Thyroid gland (tissue), 4 donors: ENCODE results near the gene ZNF235. TPM values are rescaled to one million over a fixed set of nuclear protein-coding genes. Genes with fewer than 3 reads are reported as not detected.

ENCODE experiments used
- DNase-seq, 2 donors: peaks; one replicate each; pipeline ENCODE4 v3.0.0-alpha.2; 2019
- H3K27ac ChIP-seq, 3 donors: fragments of 200-600 bp; sonication (generic); 1 replicate in 2 of 3; 2 replicates in 1 of 3; pipeline ENCODE4 v1.5.1; 2016 to 2019; ENCODE audit warnings: mild to moderate bottlenecking in 1 of 3, moderate library complexity in 1 of 3
- H3K27me3 ChIP-seq: fragments of 200-600 bp; sonication (generic); one replicate; pipeline ENCODE4 v1.5.1; 2019
- H3K36me3 ChIP-seq, 2 donors: fragments of 200-600 bp; sonication (generic); one replicate each; pipeline ENCODE4 v1.5.1; 2016 to 2019
- H3K4me1 ChIP-seq, 2 donors: fragments of 200-600 bp; sonication (generic); one replicate each; pipeline ENCODE4 v1.5.1; 2017 to 2019
- H3K4me3 ChIP-seq, 3 donors: fragments of 200-600 bp; sonication (generic); replicated peaks in 1 of 3; 1 replicate in 2 of 3; 2 replicates in 1 of 3; pipeline ENCODE4 v1.5.1; 2016; ENCODE audit warnings: mild to moderate bottlenecking in 1 of 3
- H3K9me3 ChIP-seq: fragments of 200-600 bp; sonication (generic); one replicate; pipeline ENCODE4 v1.5.1; 2017
- POLR2A ChIP-seq, 2 donors: fragments of 450-650 bp; IDR thresholded peaks; one replicate each; pipeline ENCODE4 v1.6.1; 2017; ENCODE audit warnings: antibody characterized with exemption in 2 of 2, mild to moderate bottlenecking in 2 of 2, moderate library complexity in 1 of 2
- WGBS, 2 donors: methylation state at CpG; one replicate each; pipeline ENCODE4 v1.1.5; 2017; 5-methylcytosine and 5-hydroxymethylcytosine counted together
- intact Hi-C: fragments of 100-400 bp; cut with DNase I; formaldehyde crosslinking; loops from one replicate; pipeline ENCODE4 v1.15.1; 2023
- total RNA-seq, 4 donors: library from RNA; depleted of rRNA; stranded (reverse); fragments of >200 nt; gene quantifications; one replicate each; pipeline ENCODE4 v1.2.3, GENCODE V29; 2016
- TF ChIP-seq, protein P1 (sequence below), 6 experiments: fragments of 200-600 bp in 3 of 6; fragments of 450-650 bp in 3 of 6; sonication (generic) in 3 of 6; IDR thresholded peaks; one replicate each; pipeline ENCODE4 v1.5.1; 2016 to 2019; ENCODE audit warnings: antibody characterized with exemption in 6 of 6, mild to moderate bottlenecking in 2 of 6, inconsistent platforms in 1 of 6, moderate library complexity in 1 of 6

Gene ZNF235
- total RNA-seq, 4 donors from 2014 or later: 7.3 to 17.7 (median 12.8) TPM

DNA sequence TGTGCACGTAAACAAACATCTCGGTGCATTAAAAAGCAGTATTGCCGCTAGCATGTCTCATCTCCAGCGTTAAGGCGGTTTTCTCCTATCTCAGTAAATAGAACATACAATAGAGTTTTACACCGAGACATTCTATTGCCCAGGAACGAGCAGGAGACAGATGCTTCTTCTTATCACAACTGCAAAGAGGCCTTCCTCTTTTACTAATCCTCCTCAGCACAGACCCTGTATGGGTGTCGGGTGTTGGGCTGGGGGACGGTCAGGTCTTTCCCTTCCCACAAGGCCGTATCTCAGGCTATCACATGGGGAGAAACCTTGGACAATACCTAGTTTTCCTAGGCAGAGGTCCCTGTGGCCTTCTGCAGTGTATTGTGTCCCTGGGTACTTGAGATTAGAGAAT is 23.9 kb downstream of the ZNF235 start:
- DNase-seq: no peak
- Histone ChIP-seq H3K4me1 (no peaks in the 10 kb centered on the region), H3K4me3 (no peak overlapping the region), H3K27ac (no peak overlapping the region), H3K9me3 (no peaks in the 10 kb centered on the region), H3K27me3 (no peaks in the 10 kb centered on the region), H3K36me3 (no peaks in the 10 kb centered on the region)
- TF ChIP-seq, protein P1, sequence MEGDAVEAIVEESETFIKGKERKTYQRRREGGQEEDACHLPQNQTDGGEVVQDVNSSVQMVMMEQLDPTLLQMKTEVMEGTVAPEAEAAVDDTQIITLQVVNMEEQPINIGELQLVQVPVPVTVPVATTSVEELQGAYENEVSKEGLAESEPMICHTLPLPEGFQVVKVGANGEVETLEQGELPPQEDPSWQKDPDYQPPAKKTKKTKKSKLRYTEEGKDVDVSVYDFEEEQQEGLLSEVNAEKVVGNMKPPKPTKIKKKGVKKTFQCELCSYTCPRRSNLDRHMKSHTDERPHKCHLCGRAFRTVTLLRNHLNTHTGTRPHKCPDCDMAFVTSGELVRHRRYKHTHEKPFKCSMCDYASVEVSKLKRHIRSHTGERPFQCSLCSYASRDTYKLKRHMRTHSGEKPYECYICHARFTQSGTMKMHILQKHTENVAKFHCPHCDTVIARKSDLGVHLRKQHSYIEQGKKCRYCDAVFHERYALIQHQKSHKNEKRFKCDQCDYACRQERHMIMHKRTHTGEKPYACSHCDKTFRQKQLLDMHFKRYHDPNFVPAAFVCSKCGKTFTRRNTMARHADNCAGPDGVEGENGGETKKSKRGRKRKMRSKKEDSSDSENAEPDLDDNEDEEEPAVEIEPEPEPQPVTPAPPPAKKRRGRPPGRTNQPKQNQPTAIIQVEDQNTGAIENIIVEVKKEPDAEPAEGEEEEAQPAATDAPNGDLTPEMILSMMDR (IDR thresholded peaks at IDR 0.05): no peak
- no peak for TF ChIP-seq POLR2A (IDR thresholded peaks at IDR 0.05)
- 86 to 91% methylated on average over 10 of the region's 10 CpGs for WGBS, 2 donors
- intact Hi-C loops: no loop called here

DNA sequence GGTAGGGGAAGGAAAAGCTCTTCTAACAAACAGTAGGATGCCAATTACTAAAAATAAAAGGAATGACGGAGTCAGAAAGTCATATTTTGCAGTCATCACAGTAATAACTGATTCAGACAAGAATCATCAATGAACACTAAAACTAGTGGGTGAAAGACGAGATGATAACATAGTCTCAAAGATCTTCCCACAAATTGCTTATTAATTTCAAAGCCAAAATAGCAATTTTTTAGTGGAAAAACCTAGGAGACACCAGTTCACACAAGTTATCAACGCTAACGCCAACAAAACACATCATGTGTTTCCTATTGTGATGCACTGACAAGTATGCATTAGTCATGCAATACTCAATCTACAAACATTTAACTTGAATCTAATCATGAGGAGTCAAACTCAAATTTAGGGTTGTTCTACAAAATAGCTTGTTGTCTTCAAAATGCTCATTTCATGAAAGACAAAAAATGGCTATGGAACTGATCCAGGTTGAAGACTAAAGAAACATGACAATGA is 26.6 kb downstream of the ZNF235 start:
- H3K36me3 ChIP-seq: no peaks in the 10 kb centered on the region
- intact Hi-C loops: no loop called here
- H3K4me3 ChIP-seq: no peak overlapping the region
- WGBS, 2 donors: 93 to 97% methylated on average over 4 of the region's 4 CpGs
- TF ChIP-seq, protein P1 (IDR thresholded peaks at IDR 0.05): no peak
- no peak for TF ChIP-seq POLR2A (IDR thresholded peaks at IDR 0.05)
- DNase-seq: no peak
- H3K4me1 ChIP-seq: no peaks in the 10 kb centered on the region
- no peak overlapping the region for H3K27ac ChIP-seq
- no peaks in the 10 kb centered on the region for H3K27me3 ChIP-seq
- H3K9me3 ChIP-seq: no peaks in the 10 kb centered on the region

DNA sequence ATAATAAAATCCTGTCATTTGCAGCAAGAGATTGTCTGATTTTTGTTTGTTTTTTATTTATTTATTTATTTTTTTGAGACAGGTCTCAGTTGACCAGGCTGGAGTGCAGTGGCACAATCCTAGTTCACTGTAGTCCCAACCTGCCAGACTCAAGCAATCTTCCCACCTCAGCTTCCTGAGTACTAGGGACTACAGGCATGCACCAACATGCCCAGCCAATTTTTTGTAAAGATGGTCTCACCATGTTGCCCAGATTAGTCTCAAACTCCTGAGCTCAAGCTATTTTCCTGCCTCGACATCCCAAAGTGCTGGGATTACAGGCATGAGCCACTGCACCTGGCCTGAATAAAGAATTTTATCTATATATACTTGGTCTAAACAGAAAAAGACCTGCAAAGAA is 27.5 kb downstream of the ZNF235 start:
- Histone ChIP-seq H3K4me3 (no peak overlapping the region), H3K36me3 (no peaks in the 10 kb centered on the region), H3K4me1 (no peaks in the 10 kb centered on the region), H3K27ac (no peak overlapping the region), H3K27me3 (no peaks in the 10 kb centered on the region), H3K9me3 (no peaks in the 10 kb centered on the region)
- intact Hi-C loops: no loop called here
- TF ChIP-seq, protein P1 (IDR thresholded peaks at IDR 0.05): no peak
- no peak for TF ChIP-seq POLR2A (IDR thresholded peaks at IDR 0.05)
- DNase-seq: no peak
- 93 to 100% methylated on average over 1 of the region's 1 CpG for WGBS, 2 donors

DNA sequence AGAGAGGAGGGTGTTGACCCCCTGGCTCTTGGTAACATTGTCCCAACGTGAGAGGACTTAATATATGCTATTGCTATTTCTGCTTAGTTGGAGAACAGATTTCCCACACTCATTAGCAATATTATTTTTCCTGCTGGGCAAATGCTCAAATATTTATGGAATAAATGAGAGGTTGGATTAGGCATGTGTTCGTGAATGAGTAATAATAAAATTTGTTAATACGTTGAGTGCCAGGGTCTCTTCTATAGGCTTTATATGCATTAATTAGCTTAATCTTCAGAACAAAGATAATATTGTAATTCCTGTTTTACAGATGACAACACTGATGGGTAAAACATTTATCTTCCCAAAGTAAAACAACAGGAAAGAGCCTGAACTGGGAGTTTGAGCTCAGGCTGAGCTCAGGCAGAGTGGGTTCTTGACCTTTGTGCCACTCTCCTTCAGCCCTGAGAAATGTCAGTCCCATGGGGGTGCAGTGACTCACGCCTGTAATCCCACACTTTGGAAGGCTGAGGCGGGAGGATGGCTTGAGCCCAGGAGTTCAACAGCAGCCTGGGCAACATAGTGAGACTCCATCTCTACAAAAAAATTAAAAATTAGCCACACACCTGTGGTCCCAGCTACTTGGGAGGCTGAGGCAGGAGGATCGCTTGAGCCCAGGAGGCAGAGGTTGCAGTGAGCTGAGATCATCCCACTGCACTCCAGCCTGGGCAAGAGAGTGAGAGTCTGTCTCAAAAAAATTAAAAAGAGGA is 44.0 kb downstream of the ZNF235 start:
- Histone ChIP-seq H3K36me3 (no peaks in the 10 kb centered on the region), H3K27me3 (no peaks in the 10 kb centered on the region), H3K4me3 (no peak overlapping the region), H3K9me3 (no peaks in the 10 kb centered on the region), H3K27ac (no peak overlapping the region), H3K4me1 (no peaks in the 10 kb centered on the region)
- no peak for DNase-seq
- no peak for TF ChIP-seq POLR2A (IDR thresholded peaks at IDR 0.05)
- TF ChIP-seq, protein P1 (IDR thresholded peaks at IDR 0.05): no peak
- intact Hi-C loops: no loop called here
- WGBS, 2 donors: 68 to 75% methylated on average over 6 of the region's 6 CpGs

DNA sequence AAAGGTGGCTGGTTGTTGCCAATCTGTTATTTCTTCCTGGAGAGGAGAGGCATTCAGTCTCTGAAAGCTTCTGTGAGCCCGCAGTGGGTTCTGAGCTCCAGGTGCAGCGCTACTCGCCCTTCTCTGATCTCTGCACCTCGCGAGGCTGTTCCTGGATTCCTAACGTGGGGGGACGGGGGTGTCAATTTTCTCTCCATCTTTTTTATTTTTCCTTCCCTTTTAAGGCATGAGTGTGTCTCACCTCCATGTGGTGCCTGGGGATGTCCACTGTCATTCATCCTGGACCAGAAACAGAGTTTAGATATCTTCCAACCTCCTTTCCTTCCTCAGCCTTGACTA is 44.5 kb downstream of the ZNF235 start:
- intact Hi-C loops: no loop called here
- TF ChIP-seq POLR2A (IDR thresholded peaks at IDR 0.05): no peak
- TF ChIP-seq, protein P1 (IDR thresholded peaks at IDR 0.05): no peak
- no peak for DNase-seq
- Histone ChIP-seq H3K27me3 (no peaks in the 10 kb centered on the region), H3K27ac (no peak overlapping the region), H3K36me3 (no peaks in the 10 kb centered on the region), H3K4me3 (no peak overlapping the region), H3K9me3 (no peaks in the 10 kb centered on the region), H3K4me1 (no peaks in the 10 kb centered on the region)
- WGBS, 2 donors: 10 to 12% methylated on average over 7 of the region's 7 CpGs
